Nephron (organoid): Measurements from ENCODE around the gene IP6K3.
A peak's percentile ranks its signal among the peaks of the same experiment; 100 is the strongest.

Source experiments
- H3K27ac Mint-ChIP-seq, 3 experiments: 2 replicates each; pipeline ENCODE4 v1.8.0; 2020; ENCODE audit warnings: mixed read lengths in 3 of 3, mild to moderate bottlenecking in 2 of 3, moderate library complexity in 1 of 3
- H3K27me3 Mint-ChIP-seq: 2 replicates; pipeline ENCODE4 v1.8.0; 2021; ENCODE audit warnings: low read depth, mild to moderate bottlenecking, moderate library complexity, mixed read lengths
- H3K36me3 Mint-ChIP-seq: 2 replicates; pipeline ENCODE4 v1.8.0; 2020; ENCODE audit warnings: low read depth, mixed read lengths
- H3K4me1 Mint-ChIP-seq: 2 replicates; pipeline ENCODE4 v1.8.0; 2020; ENCODE audit warnings: mixed read lengths
- H3K4me3 Mint-ChIP-seq, 3 experiments: 2 replicates each; pipeline ENCODE4 v1.8.0; 2020; ENCODE audit warnings: mild to moderate bottlenecking in 3 of 3, mixed read lengths in 3 of 3, moderate library complexity in 2 of 3
- H3K9me3 Mint-ChIP-seq: 2 replicates; pipeline ENCODE4 v1.8.0; 2020; ENCODE audit warnings: mixed read lengths
- TF ChIP-seq, protein P1 (sequence below), 3 experiments: fragments of 200-600 bp; sonication (generic); IDR thresholded peaks; one replicate each; pipeline ENCODE4 v1.5.0; 2021; ENCODE audit warnings: antibody characterized with exemption in 3 of 3; ENCODE audit not compliant: unreplicated experiment in 3 of 3

IP6K3 gene

DNA sequence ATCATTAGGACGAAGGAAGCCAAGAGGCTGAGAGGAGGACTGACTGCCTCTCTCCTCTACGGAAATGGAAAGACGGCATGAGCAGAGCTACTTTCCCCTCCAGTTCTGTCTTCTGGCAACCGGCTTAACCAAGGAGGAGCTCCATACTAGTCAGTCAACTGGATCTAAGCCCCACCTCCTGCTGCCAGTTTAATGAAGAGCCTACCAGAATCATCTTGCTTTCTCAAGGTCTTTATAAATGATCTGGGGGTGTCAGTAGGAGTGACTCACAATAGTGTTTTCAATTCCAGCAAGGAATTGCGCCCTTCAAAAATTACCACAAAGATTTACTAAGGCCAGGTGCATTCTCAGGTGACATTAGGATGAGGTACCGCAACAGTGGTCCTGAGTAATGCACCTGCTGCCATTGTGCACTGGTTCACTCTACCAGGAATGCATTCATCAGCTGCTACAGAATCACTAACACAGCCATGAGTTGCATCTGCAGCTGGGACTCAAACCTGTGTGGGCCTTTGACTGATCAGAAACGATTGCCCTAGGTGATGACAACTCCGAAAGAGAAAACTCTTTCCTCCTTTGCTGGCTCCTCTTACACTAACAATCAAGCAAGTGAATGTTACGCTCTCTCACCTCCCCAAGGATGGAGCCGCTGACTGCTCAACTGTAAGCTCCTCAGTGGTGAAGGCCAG lies 38.0 kb downstream of the IP6K3 start:
- H3K9me3 Mint-ChIP-seq, result no peaks in the 10 kb centered on the region
- H3K36me3 Mint-ChIP-seq, result peaks cover 24% of the 10 kb centered on the region
- TF ChIP-seq, protein P1, sequence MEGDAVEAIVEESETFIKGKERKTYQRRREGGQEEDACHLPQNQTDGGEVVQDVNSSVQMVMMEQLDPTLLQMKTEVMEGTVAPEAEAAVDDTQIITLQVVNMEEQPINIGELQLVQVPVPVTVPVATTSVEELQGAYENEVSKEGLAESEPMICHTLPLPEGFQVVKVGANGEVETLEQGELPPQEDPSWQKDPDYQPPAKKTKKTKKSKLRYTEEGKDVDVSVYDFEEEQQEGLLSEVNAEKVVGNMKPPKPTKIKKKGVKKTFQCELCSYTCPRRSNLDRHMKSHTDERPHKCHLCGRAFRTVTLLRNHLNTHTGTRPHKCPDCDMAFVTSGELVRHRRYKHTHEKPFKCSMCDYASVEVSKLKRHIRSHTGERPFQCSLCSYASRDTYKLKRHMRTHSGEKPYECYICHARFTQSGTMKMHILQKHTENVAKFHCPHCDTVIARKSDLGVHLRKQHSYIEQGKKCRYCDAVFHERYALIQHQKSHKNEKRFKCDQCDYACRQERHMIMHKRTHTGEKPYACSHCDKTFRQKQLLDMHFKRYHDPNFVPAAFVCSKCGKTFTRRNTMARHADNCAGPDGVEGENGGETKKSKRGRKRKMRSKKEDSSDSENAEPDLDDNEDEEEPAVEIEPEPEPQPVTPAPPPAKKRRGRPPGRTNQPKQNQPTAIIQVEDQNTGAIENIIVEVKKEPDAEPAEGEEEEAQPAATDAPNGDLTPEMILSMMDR (IDR thresholded peaks at IDR 0.05; ENCODE audit: unreplicated experiment in 3 of 3), result no peak
- peak overlapping the region in 2 of 3 experiments; percentile 7 to 16 for H3K27ac Mint-ChIP-seq
- peaks cover 41% of the 10 kb centered on the region for H3K4me1 Mint-ChIP-seq
- H3K27me3 Mint-ChIP-seq, result peaks cover 6% of the 10 kb centered on the region
- H3K4me3 Mint-ChIP-seq, result peak overlapping the region in 2 of 3 experiments; percentile 3 to 12

DNA sequence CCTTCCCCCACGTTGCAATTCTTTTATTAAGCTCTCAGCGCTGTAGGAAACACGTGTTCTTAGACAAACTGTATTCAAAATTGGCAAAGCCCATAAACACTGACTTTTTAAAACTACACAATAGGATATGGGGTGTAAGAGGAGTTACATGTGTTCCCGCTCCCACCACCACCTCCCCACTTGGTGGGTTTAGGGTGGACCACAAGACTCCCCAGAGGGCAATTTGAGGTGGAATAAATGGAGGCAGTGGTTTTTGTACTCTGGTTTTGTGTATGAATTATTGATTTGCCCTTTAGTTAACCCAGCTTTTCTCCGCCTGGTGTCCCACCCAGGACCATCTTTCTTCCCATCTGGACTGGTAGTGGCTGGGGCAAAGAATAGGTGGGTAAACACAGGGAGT lies 38.9 kb downstream of the IP6K3 start:
- Mint-ChIP-seq H3K36me3 (peaks cover 24% of the 10 kb centered on the region), H3K4me1 (peaks cover 41% of the 10 kb centered on the region), H3K9me3 (no peaks in the 10 kb centered on the region), H3K4me3 (no peak overlapping the region), H3K27ac (no peak overlapping the region), H3K27me3 (peaks cover 6% of the 10 kb centered on the region)
- TF ChIP-seq, protein P1 (IDR thresholded peaks at IDR 0.05; ENCODE audit: unreplicated experiment in 3 of 3), result no peak

- H3K4me3 Mint-ChIP-seq, result peak overlapping the region in 1 of 3 experiments; percentile 18
- H3K36me3 Mint-ChIP-seq, result peaks cover 24% of the 10 kb centered on the region
- TF ChIP-seq, protein P1 (IDR thresholded peaks at IDR 0.05; ENCODE audit: unreplicated experiment in 3 of 3), result no peak
These were observed 40.6 kb downstream of the IP6K3 start for GRCh38 chr6:33705955-33706725.

DNA sequence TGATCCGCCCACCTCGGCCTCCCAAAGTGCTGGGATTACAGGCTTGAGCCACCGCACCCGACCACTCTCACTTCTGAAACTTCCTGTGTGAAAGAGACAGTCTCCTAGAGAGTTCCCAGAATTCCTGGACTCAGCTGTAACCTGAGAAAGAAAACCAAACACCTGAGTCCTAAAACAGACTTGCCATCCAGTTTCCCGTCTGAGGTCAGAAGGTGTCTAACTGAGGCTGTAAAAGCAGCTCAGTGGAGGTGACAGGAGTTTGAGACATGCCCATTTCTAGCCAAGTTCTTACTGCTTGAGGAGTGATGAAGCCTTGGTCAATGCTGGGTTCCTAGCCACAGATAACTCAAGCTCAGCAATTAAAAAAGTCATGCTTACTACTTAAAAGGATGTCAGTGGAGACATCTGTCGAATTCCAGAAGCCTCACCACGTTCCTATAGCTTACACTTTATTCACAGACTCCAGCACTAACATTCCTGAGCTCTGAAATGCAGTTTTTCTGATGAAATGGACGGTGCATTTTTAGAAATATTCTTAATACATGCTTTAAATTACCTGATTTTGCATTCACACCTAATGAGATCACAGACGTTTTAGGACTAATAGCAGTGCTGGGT lies 41.3 kb downstream of the IP6K3 start:
- Mint-ChIP-seq H3K27me3 (no peaks in the 10 kb centered on the region), H3K9me3 (no peaks in the 10 kb centered on the region), H3K4me3 (no peak overlapping the region), H3K27ac (peak overlapping the region in 1 of 3 experiments; percentile 19), H3K4me1 (peaks cover 36% of the 10 kb centered on the region), H3K36me3 (peaks cover 21% of the 10 kb centered on the region)
- TF ChIP-seq, protein P1 (IDR thresholded peaks at IDR 0.05; ENCODE audit: unreplicated experiment in 3 of 3), result no peak

More at GRCh38 chr6:33705955-33706725, 40.6 kb downstream of the IP6K3 start:
- Mint-ChIP-seq H3K27me3 (no peaks in the 10 kb centered on the region), H3K4me1 (peaks cover 38% of the 10 kb centered on the region), H3K27ac (no peak overlapping the region), H3K9me3 (no peaks in the 10 kb centered on the region)

- H3K4me3 Mint-ChIP-seq, result no peak overlapping the region
- no peaks in the 10 kb centered on the region for H3K27me3 Mint-ChIP-seq
- TF ChIP-seq, protein P1 (IDR thresholded peaks at IDR 0.05; ENCODE audit: unreplicated experiment in 3 of 3), result no peak
- no peaks in the 10 kb centered on the region for H3K9me3 Mint-ChIP-seq
- no peak overlapping the region for H3K27ac Mint-ChIP-seq
- H3K4me1 Mint-ChIP-seq, result peaks cover 36% of the 10 kb centered on the region
- peaks cover 19% of the 10 kb centered on the region for H3K36me3 Mint-ChIP-seq
These were observed 42.3 kb downstream of the IP6K3 start for GRCh38 chr6:33704215-33705066.
